ENCODE data around the gene ATG4C.
"Not testable (repeated sequence)": the region's sequence is repeated elsewhere in the genome, so short reads cannot be mapped to it uniquely, and the experiment has no call there.

ATG4C gene

DNA sequence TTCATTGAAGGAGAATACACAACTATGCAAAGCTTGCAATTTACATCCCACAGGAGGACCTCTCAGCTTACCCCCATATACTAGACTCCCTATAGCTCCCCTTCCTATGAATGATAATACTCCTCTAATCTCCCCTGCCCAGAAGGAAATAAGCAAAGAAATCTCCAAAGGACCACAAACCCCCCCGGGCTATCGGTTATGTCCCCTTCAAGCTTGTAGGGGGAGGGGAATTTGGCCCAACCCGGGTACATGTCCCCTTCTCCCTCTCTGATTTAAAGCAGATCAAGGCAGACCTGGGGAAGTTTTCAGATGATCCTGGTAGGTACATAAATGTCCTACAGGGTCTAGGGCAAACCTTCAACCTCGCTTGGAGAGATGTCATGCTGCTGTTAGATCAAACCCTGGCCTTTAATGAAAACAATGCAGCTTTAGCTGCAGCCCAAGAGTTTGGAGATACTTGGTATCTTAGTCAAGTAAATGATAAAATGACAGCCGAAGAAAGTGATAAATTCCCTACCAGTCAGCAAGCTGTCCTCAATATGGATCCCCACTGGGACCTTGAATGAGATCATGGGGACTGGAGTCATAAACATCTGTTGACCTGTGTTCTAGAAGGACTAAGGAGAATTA is 27.6 kb upstream of the ATG4C start:
- H3K4me3 ChIP-seq (ENCODE audit: low read depth in 1 of 5, low read length in 5 of 5); H3K9me3 ChIP-seq (ENCODE audit: control insufficient read depth in 5 of 5, low read length in 5 of 5); H3K27me3 ChIP-seq (ENCODE audit: control insufficient read depth in 5 of 5, insufficient read depth in 4 of 5, low read length in 5 of 5); H3K9ac ChIP-seq (ENCODE audit: low read length in 5 of 5); H3K27ac ChIP-seq (ENCODE audit: low read depth, low read length); H3K36me3 ChIP-seq (ENCODE audit: control insufficient read depth in 5 of 5, insufficient read depth in 5 of 5, low read length in 5 of 5); H3K4me1 ChIP-seq (ENCODE audit: control insufficient read depth in 5 of 5, insufficient read depth in 5 of 5, low read length in 5 of 5): not testable (repeated sequence)

DNA sequence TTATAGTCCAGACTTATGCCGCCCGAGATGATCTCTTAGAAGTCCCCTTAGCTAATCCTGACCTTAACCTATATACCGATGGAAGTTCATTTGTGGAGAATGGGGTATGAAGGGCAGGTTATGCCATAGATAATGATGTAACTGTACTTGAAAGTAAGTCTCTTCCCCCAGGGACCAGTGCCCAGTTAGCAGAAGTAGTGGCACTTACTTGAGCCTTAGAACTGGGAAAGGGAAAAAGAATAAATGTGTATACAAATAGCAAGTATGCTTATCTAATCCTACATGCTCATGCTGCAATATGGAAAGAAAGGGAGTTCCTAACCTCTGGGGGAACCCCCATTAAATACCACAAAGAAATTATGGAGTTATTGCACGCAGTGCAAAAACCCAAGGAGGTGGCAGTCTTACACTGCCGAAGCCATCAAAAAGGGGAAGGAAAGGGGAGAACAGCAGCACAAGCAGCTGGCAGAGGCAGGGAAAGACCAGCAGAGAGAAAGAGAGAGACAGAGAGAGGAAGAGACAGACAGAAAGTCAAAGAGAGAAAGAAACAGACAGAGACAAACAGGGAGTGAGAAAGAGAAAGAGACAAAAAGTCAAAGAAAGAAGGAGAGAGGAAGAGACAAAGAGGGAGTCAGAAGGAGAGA is 24.6 kb upstream of the ATG4C start:
- H3K9ac ChIP-seq (ENCODE audit: low read length in 5 of 5); H3K9me3 ChIP-seq (ENCODE audit: control insufficient read depth in 5 of 5, low read length in 5 of 5); H3K27ac ChIP-seq (ENCODE audit: low read depth, low read length); H3K27me3 ChIP-seq (ENCODE audit: control insufficient read depth in 5 of 5, insufficient read depth in 4 of 5, low read length in 5 of 5); H3K36me3 ChIP-seq (ENCODE audit: control insufficient read depth in 5 of 5, insufficient read depth in 5 of 5, low read length in 5 of 5); H3K4me3 ChIP-seq (ENCODE audit: low read depth in 1 of 5, low read length in 5 of 5); H3K4me1 ChIP-seq (ENCODE audit: control insufficient read depth in 5 of 5, insufficient read depth in 5 of 5, low read length in 5 of 5): not testable (repeated sequence)

DNA sequence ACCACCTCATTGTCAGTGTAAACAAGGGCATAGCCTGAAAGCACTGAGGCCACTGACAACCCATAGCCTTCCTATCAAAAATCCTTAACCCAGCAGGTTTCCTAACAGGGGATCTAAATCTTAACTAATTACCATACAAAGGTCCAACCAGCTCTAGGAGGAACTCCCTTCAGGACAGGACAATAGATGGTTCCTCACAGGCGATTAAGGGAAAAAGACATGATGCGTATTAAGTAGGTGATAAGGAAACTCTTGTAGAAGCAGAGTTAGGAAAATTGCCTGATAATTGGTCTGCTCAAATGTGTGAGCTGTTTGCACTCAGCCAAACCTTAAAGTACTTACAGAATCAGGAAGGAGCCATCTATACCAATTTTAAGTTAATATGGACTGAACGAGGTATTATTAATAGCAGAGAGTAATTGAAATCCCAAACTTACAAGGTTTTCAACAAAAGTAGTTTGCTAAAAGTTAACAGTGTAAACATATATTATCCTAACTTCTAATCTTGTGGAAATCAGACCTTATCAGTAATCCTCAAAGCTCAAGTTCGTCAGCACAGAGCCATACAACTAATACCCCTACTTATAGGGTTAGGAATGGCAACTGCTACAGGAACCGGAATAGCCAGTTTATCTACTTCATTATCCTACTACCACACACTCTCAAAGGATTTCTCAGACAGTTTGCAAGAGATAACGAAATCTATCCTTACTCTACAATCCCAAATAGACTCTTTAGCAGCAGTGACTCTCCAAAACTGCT is 23.7 kb upstream of the ATG4C start:
- H3K9me3 ChIP-seq (ENCODE audit: control insufficient read depth in 5 of 5, low read length in 5 of 5); H3K27ac ChIP-seq (ENCODE audit: low read depth, low read length); H3K27me3 ChIP-seq (ENCODE audit: control insufficient read depth in 5 of 5, insufficient read depth in 4 of 5, low read length in 5 of 5); H3K4me3 ChIP-seq (ENCODE audit: low read depth in 1 of 5, low read length in 5 of 5); H3K4me1 ChIP-seq (ENCODE audit: control insufficient read depth in 5 of 5, insufficient read depth in 5 of 5, low read length in 5 of 5); H3K36me3 ChIP-seq (ENCODE audit: control insufficient read depth in 5 of 5, insufficient read depth in 5 of 5, low read length in 5 of 5); H3K9ac ChIP-seq (ENCODE audit: low read length in 5 of 5): not testable (repeated sequence)

DNA sequence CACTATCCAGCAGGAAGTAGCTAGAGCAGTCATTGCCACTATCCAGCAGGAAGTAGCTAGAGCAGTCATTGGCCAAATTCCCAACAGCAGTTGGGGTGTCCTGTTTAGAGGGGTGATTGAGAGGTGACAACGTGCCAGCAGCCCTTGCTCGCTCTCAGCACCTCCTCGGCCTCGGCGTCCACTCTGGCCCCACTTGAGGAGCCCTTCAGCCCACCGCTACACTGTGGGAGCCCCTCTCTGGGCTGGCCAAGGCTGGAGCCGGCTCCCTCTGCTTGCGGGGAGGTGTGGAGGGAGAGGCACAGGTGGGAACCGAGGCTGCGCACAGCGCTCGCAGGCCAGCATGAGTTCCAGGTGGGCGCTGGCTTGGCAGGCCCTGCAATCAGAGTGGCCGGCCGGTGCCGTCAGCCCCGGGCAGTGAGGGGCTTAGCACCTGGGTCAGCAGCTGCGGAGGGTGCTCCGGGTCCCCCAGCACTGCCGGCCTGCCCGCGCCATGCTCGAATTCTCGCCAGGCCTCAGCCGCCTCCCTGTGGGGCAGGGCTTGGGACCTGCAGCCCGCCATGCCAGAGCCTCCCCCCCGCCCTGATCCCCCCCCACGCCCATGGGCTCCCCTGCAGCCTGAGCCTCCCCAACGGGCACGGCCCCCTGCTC is 22.6 kb upstream of the ATG4C start:
- not testable (repeated sequence) for H3K27me3 ChIP-seq (ENCODE audit: control insufficient read depth in 5 of 5, insufficient read depth in 4 of 5, low read length in 5 of 5); H3K9ac ChIP-seq (ENCODE audit: low read length in 5 of 5); H3K36me3 ChIP-seq (ENCODE audit: control insufficient read depth in 5 of 5, insufficient read depth in 5 of 5, low read length in 5 of 5); H3K4me3 ChIP-seq (ENCODE audit: low read depth in 1 of 5, low read length in 5 of 5); H3K9me3 ChIP-seq (ENCODE audit: control insufficient read depth in 5 of 5, low read length in 5 of 5); H3K4me1 ChIP-seq (ENCODE audit: control insufficient read depth in 5 of 5, insufficient read depth in 5 of 5, low read length in 5 of 5); H3K27ac ChIP-seq (ENCODE audit: low read depth, low read length)

DNA sequence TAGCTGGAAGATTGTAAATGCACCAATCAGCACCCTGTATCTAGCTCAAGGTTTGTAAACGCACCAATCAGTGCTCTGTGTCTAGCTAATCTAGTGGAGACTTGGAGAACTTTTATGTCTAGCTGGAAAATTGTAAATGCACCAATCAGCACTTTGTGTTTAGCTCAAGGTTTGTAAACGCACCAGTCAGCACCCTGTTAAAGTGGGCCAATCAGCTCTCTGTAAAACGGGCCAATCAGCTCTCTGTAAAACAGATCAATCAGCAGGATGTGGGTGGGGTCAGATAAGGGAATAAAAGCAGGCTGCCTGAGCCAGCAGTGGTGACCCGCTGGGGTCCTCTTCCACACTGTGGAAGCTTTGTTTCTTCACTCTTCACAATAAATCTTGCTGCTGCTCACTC is 21.9 kb upstream of the ATG4C start:
- H3K27ac ChIP-seq (ENCODE audit: low read depth, low read length); H3K4me1 ChIP-seq (ENCODE audit: control insufficient read depth in 5 of 5, insufficient read depth in 5 of 5, low read length in 5 of 5); H3K9me3 ChIP-seq (ENCODE audit: control insufficient read depth in 5 of 5, low read length in 5 of 5); H3K9ac ChIP-seq (ENCODE audit: low read length in 5 of 5); H3K27me3 ChIP-seq (ENCODE audit: control insufficient read depth in 5 of 5, insufficient read depth in 4 of 5, low read length in 5 of 5); H3K4me3 ChIP-seq (ENCODE audit: low read depth in 1 of 5, low read length in 5 of 5); H3K36me3 ChIP-seq (ENCODE audit: control insufficient read depth in 5 of 5, insufficient read depth in 5 of 5, low read length in 5 of 5): not testable (repeated sequence)

DNA sequence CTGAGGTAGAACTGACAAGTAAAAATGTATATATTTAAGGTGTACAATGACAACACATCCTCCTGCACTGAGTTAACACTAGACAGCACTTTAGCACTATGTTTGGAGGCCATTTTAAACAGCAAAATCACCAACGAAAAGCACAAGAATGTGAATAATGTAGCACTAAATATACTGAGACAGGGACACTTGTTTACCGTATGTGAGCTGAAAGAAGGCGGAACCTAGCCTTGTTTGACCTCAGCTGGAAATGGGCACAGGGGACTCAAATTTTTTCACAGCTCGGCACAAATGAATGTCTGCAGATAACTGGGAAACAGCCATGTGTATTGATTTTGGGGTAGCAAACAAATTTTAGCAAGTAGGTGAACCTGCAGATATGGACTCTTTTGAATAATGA is 18.0 kb upstream of the ATG4C start:
- no peak overlapping the region for H3K9ac ChIP-seq (ENCODE audit: low read length in 5 of 5)
- H3K9me3 ChIP-seq (ENCODE audit: control insufficient read depth in 5 of 5, low read length in 5 of 5) = no peaks in the 10 kb centered on the region
- no peak overlapping the region for H3K27ac ChIP-seq (ENCODE audit: low read depth, low read length)
- H3K27me3 ChIP-seq (ENCODE audit: control insufficient read depth in 5 of 5, insufficient read depth in 4 of 5, low read length in 5 of 5) = no peaks in the 10 kb centered on the region
- no peaks in the 10 kb centered on the region for H3K4me1 ChIP-seq (ENCODE audit: control insufficient read depth in 5 of 5, insufficient read depth in 5 of 5, low read length in 5 of 5)
- H3K4me3 ChIP-seq (ENCODE audit: low read depth in 1 of 5, low read length in 5 of 5) = no peak overlapping the region
- H3K36me3 ChIP-seq (ENCODE audit: control insufficient read depth in 5 of 5, insufficient read depth in 5 of 5, low read length in 5 of 5) = no peaks in the 10 kb centered on the region

DNA sequence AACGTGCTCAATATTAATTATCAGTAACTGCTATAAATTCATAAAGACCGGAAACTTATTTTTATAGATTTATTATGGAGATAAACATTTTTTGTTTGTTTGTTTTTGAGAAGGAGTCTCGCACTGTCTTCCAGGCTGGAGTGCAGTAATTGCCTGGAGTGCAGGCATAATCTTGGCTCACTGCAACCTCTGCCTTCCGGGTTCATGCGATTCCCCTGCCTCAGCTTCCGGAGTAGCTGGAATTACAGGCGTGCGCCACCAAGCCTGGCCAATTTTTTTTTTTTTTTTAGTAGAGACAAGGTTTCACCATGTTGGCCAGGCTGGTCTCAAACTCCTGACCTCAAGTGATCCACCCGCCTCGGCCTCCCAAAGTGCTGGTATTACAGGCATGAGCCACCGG is 15.4 kb upstream of the ATG4C start:
- H3K27me3 ChIP-seq (ENCODE audit: control insufficient read depth in 5 of 5, insufficient read depth in 4 of 5, low read length in 5 of 5); H3K9ac ChIP-seq (ENCODE audit: low read length in 5 of 5); H3K4me3 ChIP-seq (ENCODE audit: low read depth in 1 of 5, low read length in 5 of 5); H3K36me3 ChIP-seq (ENCODE audit: control insufficient read depth in 5 of 5, insufficient read depth in 5 of 5, low read length in 5 of 5); H3K9me3 ChIP-seq (ENCODE audit: control insufficient read depth in 5 of 5, low read length in 5 of 5); H3K27ac ChIP-seq (ENCODE audit: low read depth, low read length); H3K4me1 ChIP-seq (ENCODE audit: control insufficient read depth in 5 of 5, insufficient read depth in 5 of 5, low read length in 5 of 5): not testable (repeated sequence)

DNA sequence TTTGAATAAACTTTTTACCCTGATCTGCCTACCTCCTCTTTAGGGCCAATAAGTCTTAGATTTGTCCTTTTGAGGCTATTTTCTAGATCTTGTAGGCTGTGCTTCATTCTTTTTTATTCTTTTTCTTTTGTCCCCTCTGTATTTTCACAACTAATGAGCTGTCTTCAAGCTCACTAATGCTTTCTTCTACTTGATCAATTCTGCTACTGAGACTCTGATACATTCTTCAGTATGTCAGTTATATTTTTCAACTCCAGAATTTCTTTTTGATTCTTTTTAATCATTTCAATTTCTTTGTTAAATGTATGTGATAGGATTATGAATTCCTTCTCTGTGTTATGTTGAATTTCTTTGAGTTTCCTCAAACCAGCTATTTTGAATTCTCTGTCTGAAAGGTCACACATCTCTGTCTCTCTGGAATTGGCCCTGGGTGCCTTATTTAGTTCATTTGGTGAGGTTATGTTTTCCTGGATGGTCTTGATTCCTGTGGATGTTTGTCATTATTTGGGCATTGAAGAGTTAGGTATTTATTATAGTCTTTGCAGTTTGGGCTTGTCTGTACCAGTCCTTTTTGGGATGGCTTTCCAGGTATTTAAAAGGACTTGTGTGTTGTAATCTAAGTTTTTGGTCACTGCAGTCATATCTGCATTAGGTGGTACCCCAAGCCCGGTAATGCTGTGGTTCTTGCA is 11.2 kb upstream of the ATG4C start:
- Histone ChIP-seq H3K36me3 (ENCODE audit: control insufficient read depth in 5 of 5, insufficient read depth in 5 of 5, low read length in 5 of 5) (no peaks in the 10 kb centered on the region), H3K27ac (ENCODE audit: low read depth, low read length) (no peak overlapping the region), H3K27me3 (ENCODE audit: control insufficient read depth in 5 of 5, insufficient read depth in 4 of 5, low read length in 5 of 5) (no peaks in the 10 kb centered on the region), H3K9me3 (ENCODE audit: control insufficient read depth in 5 of 5, low read length in 5 of 5) (peaks cover 0 to 7% (median 0%) of the 10 kb centered on the region in 5 donors), H3K9ac (ENCODE audit: low read length in 5 of 5) (no peak overlapping the region), H3K4me1 (ENCODE audit: control insufficient read depth in 5 of 5, insufficient read depth in 5 of 5, low read length in 5 of 5) (no peaks in the 10 kb centered on the region), H3K4me3 (ENCODE audit: low read depth in 1 of 5, low read length in 5 of 5) (no peak overlapping the region)

DNA sequence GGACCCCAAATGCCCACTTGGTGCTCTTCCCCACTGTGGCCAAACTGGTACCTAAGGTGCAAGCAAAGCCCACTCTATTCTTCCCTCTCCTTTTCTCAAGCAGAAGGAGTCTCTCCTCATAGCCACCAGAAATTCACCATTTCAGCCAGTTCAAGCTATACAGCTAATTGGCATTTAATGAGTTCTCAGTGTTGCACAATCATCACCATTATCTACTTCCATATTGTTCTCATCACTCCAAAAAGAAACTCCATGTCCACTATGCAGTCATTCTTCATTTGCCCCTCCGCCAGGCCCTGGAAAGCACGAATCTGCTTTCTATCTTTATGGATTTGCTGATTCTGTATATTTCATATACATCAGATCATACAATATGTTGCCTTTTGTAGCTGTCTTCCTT is 9.9 kb upstream of the ATG4C start:
- H3K4me1 ChIP-seq (ENCODE audit: control insufficient read depth in 5 of 5, insufficient read depth in 5 of 5, low read length in 5 of 5) = no peaks in the 10 kb centered on the region
- H3K9ac ChIP-seq (ENCODE audit: low read length in 5 of 5) = no peak overlapping the region
- H3K4me3 ChIP-seq (ENCODE audit: low read depth in 1 of 5, low read length in 5 of 5) = no peak overlapping the region
- H3K27ac ChIP-seq (ENCODE audit: low read depth, low read length) = no peak overlapping the region
- H3K9me3 ChIP-seq (ENCODE audit: control insufficient read depth in 5 of 5, low read length in 5 of 5) = peaks cover 0 to 7% (median 0%) of the 10 kb centered on the region in 5 donors
- no peaks in the 10 kb centered on the region for H3K36me3 ChIP-seq (ENCODE audit: control insufficient read depth in 5 of 5, insufficient read depth in 5 of 5, low read length in 5 of 5)
- no peaks in the 10 kb centered on the region for H3K27me3 ChIP-seq (ENCODE audit: control insufficient read depth in 5 of 5, insufficient read depth in 4 of 5, low read length in 5 of 5)

Measured in subcutaneous abdominal adipose tissue (tissue), 5 donors.